ENCODE results near the gene TBCD. TPM values are rescaled to one million over a fixed set of nuclear protein-coding genes. Genes with fewer than 3 reads are reported as not detected.

The TBCD gene
- total RNA-seq, 1 experiment from 2014 or later = 129 TPM

GRCh38 chr17:82897514-82898249, 145.8 kb downstream of the TBCD start:
- Mint-ChIP-seq H3K4me1 (no peaks in the 10 kb centered on the region), H3K4me3 (no peak overlapping the region), H3K36me3 (ENCODE audit: insufficient read depth in 1 of 3, low read depth in 3 of 3) (peaks cover 25 to 77% (median 64%) of the 10 kb centered on the region in 3 experiments), H3K27ac (0 out of 7 replicates have a peak overlapping the region, but pooled peaks of 1 of the 3 experiments have one; percentile 40), H3K27me3 (ENCODE audit: low read depth) (no peaks in the 10 kb centered on the region), H3K9me3 (no peaks in the 10 kb centered on the region; a peak in 1 of 5 replicates)
- Histone ChIP-seq H3K18ac (ENCODE audit: insufficient read length, low read depth, low read length) (no peak overlapping the region), H2BK15ac (ENCODE audit: low read depth, low read length) (no peak overlapping the region), H3K4me2 (ENCODE audit: insufficient read depth, insufficient read length, low read length) (no peak overlapping the region), H3K9ac (ENCODE audit: extremely low read depth, insufficient read length, low read length) (no peak overlapping the region), H2AFZ (ENCODE audit: low read length) (no peak overlapping the region), H2BK120ac (ENCODE audit: low read depth, low read length, poor library complexity, severe bottlenecking) (no peak overlapping the region), H4K20me1 (ENCODE audit: control insufficient read depth, insufficient read depth, insufficient read length) (no peaks in the 10 kb centered on the region), H3T11ph (ENCODE audit: low read length) (no peak overlapping the region), H3K9me3 (ENCODE audit: control insufficient read depth, low read depth, low read length) (no peaks in the 10 kb centered on the region), H4K5ac (ENCODE audit: insufficient read length, low read depth, low read length) (no peak overlapping the region), H2BK12ac (ENCODE audit: insufficient read length, low read depth, low read length) (no peak overlapping the region), H3K4me1 (ENCODE audit: insufficient read depth, low read length) (no peaks in the 10 kb centered on the region), H2BK20ac (ENCODE audit: low read depth, low read length, poor library complexity, severe bottlenecking) (no peak overlapping the region), H3K79me1 (ENCODE audit: insufficient read depth, low read depth, low read length, poor library complexity, severe bottlenecking) (no peaks in the 10 kb centered on the region), H3K14ac (ENCODE audit: insufficient read depth, low read length) (no peak overlapping the region), H3K79me2 (ENCODE audit: insufficient read depth, low read length) (no peaks in the 10 kb centered on the region; the same call in 1 of the 2 replicates), H3K27ac (ENCODE audit: insufficient read length, low read depth, low read length) (no peak overlapping the region), H2BK5ac (ENCODE audit: insufficient read length, low read length) (no peak overlapping the region), H3K23me2 (ENCODE audit: insufficient read length, low read depth, low read length, poor library complexity, severe bottlenecking) (no peaks in the 10 kb centered on the region), H4K91ac (ENCODE audit: insufficient read length, low read depth, low read length) (no peak overlapping the region), H4K8ac (replicated peaks; ENCODE audit: insufficient read length, low read depth, low read length) (no peak overlapping the region), H3K27me3 (ENCODE audit: insufficient read depth, low read length) (no peaks in the 10 kb centered on the region), H3K4ac (ENCODE audit: low read depth, low read length) (no peak overlapping the region), H3K56ac (ENCODE audit: insufficient read length, low read depth, low read length) (no peak overlapping the region), H3K23ac (ENCODE audit: insufficient read length, low read depth, low read length) (no peak overlapping the region), H2AK5ac (ENCODE audit: insufficient read length, low read length) (no peak overlapping the region)
- TF ChIP-seq, protein P1, sequence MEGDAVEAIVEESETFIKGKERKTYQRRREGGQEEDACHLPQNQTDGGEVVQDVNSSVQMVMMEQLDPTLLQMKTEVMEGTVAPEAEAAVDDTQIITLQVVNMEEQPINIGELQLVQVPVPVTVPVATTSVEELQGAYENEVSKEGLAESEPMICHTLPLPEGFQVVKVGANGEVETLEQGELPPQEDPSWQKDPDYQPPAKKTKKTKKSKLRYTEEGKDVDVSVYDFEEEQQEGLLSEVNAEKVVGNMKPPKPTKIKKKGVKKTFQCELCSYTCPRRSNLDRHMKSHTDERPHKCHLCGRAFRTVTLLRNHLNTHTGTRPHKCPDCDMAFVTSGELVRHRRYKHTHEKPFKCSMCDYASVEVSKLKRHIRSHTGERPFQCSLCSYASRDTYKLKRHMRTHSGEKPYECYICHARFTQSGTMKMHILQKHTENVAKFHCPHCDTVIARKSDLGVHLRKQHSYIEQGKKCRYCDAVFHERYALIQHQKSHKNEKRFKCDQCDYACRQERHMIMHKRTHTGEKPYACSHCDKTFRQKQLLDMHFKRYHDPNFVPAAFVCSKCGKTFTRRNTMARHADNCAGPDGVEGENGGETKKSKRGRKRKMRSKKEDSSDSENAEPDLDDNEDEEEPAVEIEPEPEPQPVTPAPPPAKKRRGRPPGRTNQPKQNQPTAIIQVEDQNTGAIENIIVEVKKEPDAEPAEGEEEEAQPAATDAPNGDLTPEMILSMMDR (conservative IDR thresholded peaks at IDR 0.05) = peak; percentile 35
- no peak for DNase-seq
- no CpG with 5 or more reads among the region's 24 CpGs for WGBS (ENCODE audit: extremely low coverage, insufficient read length, low lambda C conversion rate)
